NCI-H187 treated with DMSO at 0.1 percent for 48 hours (cell line): Measurements from ENCODE around the gene AP2S1.
A peak's percentile ranks its signal among the peaks of the same experiment; 100 is the strongest.
"Not testable (repeated sequence)": the region's sequence is repeated elsewhere in the genome, so short reads cannot be mapped to it uniquely, and the experiment has no call there.

Experiments
- DNase-seq: peaks from one replicate; lab custom pipeline; 2025; lab: John Stamatoyannopoulos, UW

AP2S1 gene

GRCh38 chr19:46850228-46851203 is at the start of gene AP2S1:
Gene AP2S1 (minus strand): TSS chr19:46850846. CDS start chr19:46850766, 80 bp downstream.
- peak; percentile 99 for DNase-seq

- no peak for DNase-seq
Observed at GRCh38 chr19:46900341-46900740, 49.7 kb upstream of the AP2S1 start.

GRCh38 chr19:46898731-46899130 is 48.1 kb upstream of the AP2S1 start:
- no peak for DNase-seq

GRCh38 chr19:46896076-46896794 is 45.6 kb upstream of the AP2S1 start:
- DNase-seq: no peak

- DNase-seq: peak; percentile 98
Observed at GRCh38 chr19:46892252-46893179, 41.9 kb upstream of the AP2S1 start.

GRCh38 chr19:46890423-46891170 is 40.0 kb upstream of the AP2S1 start:
- DNase-seq: no peak

- no peak for DNase-seq
Observed at GRCh38 chr19:46887240-46887782, 36.7 kb upstream of the AP2S1 start.

GRCh38 chr19:46886546-46887239 is 36.0 kb upstream of the AP2S1 start:
- no peak for DNase-seq

GRCh38 chr19:46885411-46885810 is 34.8 kb upstream of the AP2S1 start:
- no peak for DNase-seq

GRCh38 chr19:46882751-46883150 is 32.1 kb upstream of the AP2S1 start:
- DNase-seq: not testable (repeated sequence)

- no peak for DNase-seq
Observed at GRCh38 chr19:46882034-46882433, 31.4 kb upstream of the AP2S1 start.

- DNase-seq: no peak
Observed at GRCh38 chr19:46881092-46881491, 30.4 kb upstream of the AP2S1 start.

GRCh38 chr19:46880431-46880830 is 29.8 kb upstream of the AP2S1 start:
- DNase-seq: no peak

GRCh38 chr19:46878613-46879375 is 28.1 kb upstream of the AP2S1 start:
- DNase-seq: no peak

GRCh38 chr19:46875657-46876056 is 25.0 kb upstream of the AP2S1 start:
- no peak for DNase-seq

- no peak for DNase-seq
Observed at GRCh38 chr19:46875234-46875633, 24.6 kb upstream of the AP2S1 start.

GRCh38 chr19:46872967-46873366 is 22.3 kb upstream of the AP2S1 start:
- DNase-seq: no peak

GRCh38 chr19:46871173-46871572 is 20.5 kb upstream of the AP2S1 start:
- not testable (repeated sequence) for DNase-seq

GRCh38 chr19:46868025-46868802 is 17.6 kb upstream of the AP2S1 start:
- DNase-seq: no peak
